ENCODE data around the gene PZP. TPM values are rescaled to one million over a fixed set of nuclear protein-coding genes. Genes with fewer than 3 reads are reported as not detected.

PZP gene
- total RNA-seq, 1 donor from 2014 or later: not detected

DNA sequence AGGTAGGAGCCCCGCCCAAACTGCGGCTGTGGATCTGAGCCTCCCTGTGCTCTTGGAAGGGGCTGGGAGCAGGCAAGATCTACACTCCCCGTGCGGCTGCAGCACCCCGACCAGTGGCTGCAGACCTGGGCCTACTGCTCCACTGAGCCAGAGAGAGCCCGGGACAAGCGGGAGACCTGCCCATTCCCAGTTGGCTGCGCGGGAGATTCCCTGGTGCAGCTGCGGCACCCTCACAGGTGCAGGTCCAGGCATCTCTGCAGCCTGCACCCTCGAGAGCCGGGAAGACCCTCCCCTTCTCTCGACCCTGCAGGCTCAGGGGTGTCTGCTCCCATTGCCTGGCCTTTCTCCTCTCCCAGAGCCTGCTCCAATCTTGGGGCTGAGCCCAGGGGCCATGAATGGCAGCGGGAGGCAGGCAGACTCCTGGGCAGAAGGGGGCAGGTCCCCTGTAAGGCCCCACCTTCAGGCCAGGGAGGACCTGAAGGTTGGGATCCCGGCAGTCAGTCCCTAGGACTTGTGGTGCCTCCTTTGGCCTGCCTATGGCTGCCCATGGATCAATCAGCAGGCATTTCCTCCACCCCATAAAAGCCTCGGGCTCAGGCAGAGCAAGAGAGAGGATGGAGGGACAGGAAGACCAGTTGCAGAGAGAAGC is 83.7 kb downstream of the PZP start:
- Mint-ChIP-seq H3K4me1 (peaks cover 5% of the 10 kb centered on the region), H3K36me3 (no peaks in the 10 kb centered on the region), H3K27me3 (ENCODE audit: low read depth) (peaks cover 3% of the 10 kb centered on the region), H3K9me3 (peaks cover 3% of the 10 kb centered on the region), H3K27ac (no peak overlapping the region), H3K4me3 (no peak overlapping the region)
- no peak for DNase-seq (ENCODE audit: low spot score in 2 of 2, unreplicated experiment in 2 of 2)
- TF ChIP-seq, protein P1, sequence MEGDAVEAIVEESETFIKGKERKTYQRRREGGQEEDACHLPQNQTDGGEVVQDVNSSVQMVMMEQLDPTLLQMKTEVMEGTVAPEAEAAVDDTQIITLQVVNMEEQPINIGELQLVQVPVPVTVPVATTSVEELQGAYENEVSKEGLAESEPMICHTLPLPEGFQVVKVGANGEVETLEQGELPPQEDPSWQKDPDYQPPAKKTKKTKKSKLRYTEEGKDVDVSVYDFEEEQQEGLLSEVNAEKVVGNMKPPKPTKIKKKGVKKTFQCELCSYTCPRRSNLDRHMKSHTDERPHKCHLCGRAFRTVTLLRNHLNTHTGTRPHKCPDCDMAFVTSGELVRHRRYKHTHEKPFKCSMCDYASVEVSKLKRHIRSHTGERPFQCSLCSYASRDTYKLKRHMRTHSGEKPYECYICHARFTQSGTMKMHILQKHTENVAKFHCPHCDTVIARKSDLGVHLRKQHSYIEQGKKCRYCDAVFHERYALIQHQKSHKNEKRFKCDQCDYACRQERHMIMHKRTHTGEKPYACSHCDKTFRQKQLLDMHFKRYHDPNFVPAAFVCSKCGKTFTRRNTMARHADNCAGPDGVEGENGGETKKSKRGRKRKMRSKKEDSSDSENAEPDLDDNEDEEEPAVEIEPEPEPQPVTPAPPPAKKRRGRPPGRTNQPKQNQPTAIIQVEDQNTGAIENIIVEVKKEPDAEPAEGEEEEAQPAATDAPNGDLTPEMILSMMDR (IDR thresholded peaks at IDR 0.05; ENCODE audit: unreplicated experiment): no peak

DNA sequence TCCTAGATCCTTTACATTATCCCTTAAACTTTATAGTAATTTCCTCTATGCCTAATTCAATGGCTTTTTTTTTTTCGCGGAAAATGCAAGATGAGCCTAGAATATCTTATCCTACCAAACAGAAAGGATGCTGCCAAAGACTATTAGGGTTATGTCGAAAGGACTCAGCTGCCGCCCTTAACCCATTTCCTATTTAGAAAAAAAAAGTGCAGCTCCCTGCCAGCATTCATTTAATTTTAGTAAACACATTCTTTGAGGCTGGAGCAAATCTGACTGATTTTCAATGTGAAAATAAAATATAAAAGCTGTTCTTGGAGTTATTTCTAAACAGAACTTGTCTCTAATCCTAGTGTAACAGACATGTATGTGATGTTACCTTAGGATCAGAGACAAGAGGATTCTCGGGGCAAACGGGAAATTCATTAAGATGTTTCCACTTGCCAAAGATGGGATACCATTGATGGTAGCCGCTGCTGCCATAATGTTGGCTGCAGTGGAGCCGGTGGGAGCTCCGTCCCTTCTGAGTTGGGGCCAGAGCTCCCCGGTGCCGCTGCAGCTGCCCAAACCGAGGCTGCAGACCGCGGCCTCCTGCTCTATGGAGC is 84.3 kb downstream of the PZP start:
- Mint-ChIP-seq H3K27me3 (ENCODE audit: low read depth) (peaks cover 6% of the 10 kb centered on the region), H3K4me1 (peaks cover 8% of the 10 kb centered on the region), H3K27ac (no peak overlapping the region), H3K36me3 (no peaks in the 10 kb centered on the region), H3K9me3 (peaks cover 2% of the 10 kb centered on the region), H3K4me3 (no peak overlapping the region)
- TF ChIP-seq, protein P1 (IDR thresholded peaks at IDR 0.05; ENCODE audit: unreplicated experiment): no peak
- DNase-seq (ENCODE audit: low spot score in 2 of 2, unreplicated experiment in 2 of 2): no peak

DNA sequence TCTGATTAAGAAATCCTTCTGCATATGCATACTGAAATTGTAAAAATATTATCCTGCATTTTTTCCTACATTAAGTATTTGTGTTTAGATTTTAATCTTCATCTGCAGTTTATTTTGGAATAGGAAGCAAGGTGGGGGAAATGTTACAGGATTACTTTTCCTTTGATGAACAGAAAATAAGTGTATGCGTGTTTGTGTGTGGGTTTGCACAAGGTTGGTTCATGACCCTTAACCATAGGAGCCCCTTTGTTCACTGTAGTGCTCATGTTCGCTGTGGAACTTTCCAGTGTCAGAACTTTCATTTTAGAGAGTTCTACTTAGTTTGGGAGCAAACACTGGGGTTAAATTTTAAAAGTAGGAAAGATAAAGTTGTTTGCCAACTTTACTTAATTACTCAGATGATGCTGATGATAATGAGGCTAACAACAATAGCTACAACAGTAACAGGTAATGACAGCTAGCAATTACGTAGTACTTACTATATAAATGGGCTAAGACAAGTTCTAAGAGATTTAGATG is 86.0 kb downstream of the PZP start:
- H3K4me3 Mint-ChIP-seq: no peak overlapping the region
- no peak for DNase-seq (ENCODE audit: low spot score in 2 of 2, unreplicated experiment in 2 of 2)
- no peaks in the 10 kb centered on the region for H3K9me3 Mint-ChIP-seq
- TF ChIP-seq, protein P1 (IDR thresholded peaks at IDR 0.05; ENCODE audit: unreplicated experiment): no peak
- no peak overlapping the region for H3K27ac Mint-ChIP-seq
- H3K36me3 Mint-ChIP-seq: no peaks in the 10 kb centered on the region
- H3K27me3 Mint-ChIP-seq (ENCODE audit: low read depth): peaks cover 9% of the 10 kb centered on the region
- peaks cover 12% of the 10 kb centered on the region for H3K4me1 Mint-ChIP-seq

DNA sequence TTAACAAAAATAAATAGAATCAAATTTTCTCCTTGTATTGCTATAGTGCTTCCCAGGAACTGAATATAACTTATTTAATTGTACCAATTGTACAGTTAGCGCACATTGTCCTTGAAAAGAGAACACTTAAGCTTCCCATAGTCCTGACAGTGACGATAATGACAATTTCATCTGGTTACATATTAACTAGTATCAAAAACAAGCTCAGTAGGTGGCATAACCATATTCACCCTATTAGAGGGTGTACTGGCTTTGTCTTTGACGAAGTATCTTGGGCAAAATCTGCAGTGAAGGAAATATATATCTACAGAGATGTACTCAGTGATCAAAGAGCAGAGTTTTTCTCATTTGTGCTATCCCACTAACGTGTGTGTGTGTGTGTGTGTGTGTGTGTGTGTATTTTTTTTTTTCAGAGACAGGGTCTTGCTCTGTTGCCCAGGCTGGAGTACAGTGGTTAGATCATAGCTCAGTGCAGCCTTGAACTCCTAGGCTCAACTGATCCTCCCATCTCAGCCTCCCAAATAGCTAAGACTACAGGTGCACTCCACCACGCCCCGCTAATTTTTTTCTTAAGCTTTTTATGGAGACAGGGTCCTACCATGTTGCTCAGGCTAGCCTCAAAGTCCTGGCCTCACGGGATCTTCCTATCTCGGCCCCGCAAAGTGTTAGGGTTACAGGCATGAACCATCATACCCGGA is 87.6 kb downstream of the PZP start:
- Mint-ChIP-seq H3K4me1 (peaks cover 24% of the 10 kb centered on the region), H3K27ac (no peak overlapping the region), H3K4me3 (no peak overlapping the region), H3K36me3 (no peaks in the 10 kb centered on the region), H3K9me3 (no peaks in the 10 kb centered on the region), H3K27me3 (ENCODE audit: low read depth) (peaks cover 9% of the 10 kb centered on the region)
- TF ChIP-seq, protein P1 (IDR thresholded peaks at IDR 0.05; ENCODE audit: unreplicated experiment): no peak
- no peak for DNase-seq (ENCODE audit: low spot score in 2 of 2, unreplicated experiment in 2 of 2)

DNA sequence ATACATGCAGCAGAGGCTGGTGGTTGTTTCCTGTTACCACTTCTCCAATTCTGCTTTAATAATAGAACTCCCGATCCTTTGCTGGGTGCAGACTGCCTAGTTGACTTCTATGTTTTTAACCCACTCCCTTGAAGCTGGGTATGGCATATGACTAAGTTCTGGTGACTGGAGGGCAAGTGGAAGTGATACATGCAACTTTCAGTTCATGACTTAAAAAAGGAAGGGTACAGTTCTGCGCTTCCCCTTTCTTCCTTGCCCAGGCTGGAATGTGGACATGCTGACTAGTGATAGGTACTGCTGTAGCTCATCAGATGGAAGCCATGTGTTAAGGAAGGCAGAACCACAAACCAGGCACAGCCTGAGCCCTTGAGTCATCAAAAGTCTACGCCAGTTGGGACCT is 90.0 kb downstream of the PZP start:
- Mint-ChIP-seq H3K27me3 (ENCODE audit: low read depth) (peaks cover 9% of the 10 kb centered on the region), H3K9me3 (no peaks in the 10 kb centered on the region), H3K4me1 (peaks cover 24% of the 10 kb centered on the region), H3K36me3 (no peaks in the 10 kb centered on the region), H3K27ac (no peak overlapping the region), H3K4me3 (no peak overlapping the region)
- no peak for DNase-seq (ENCODE audit: low spot score in 2 of 2, unreplicated experiment in 2 of 2)
- TF ChIP-seq, protein P1 (IDR thresholded peaks at IDR 0.05; ENCODE audit: unreplicated experiment): no peak
